CD8-positive, alpha-beta memory T cell (primary cell): ENCODE results near the gene KCNA5. TPM values are rescaled to one million over a fixed set of nuclear protein-coding genes. Genes with fewer than 3 reads are reported as not detected.

Experiments used
- CTCF ChIA-PET: fragments of 350-600 bp; sonication (Branson Sonifier 250); formaldehyde crosslinking; loops from one replicate; lab custom pipeline; 2021; ENCODE audit warnings: antibody characterized with exemption; lab: Charles Lee
- POLR2A ChIA-PET: fragments of 350-600 bp; sonication (Branson Sonifier 250); formaldehyde crosslinking; loops from one replicate; lab custom pipeline; 2021; ENCODE audit warnings: antibody characterized with exemption; lab: Charles Lee
- DNase-seq, 5 donors: peaks; one replicate each; pipeline versions ENCODE4 v3.0.0 to v3.0.0-alpha.2; 2020 to 2022; ENCODE audit warnings: mixed read lengths in 1 of 5
- H3K27ac ChIP-seq: one replicate; pipeline ENCODE4 v1.7.0; 2013; ENCODE audit warnings: low read depth, mild to moderate bottlenecking, low read length, moderate library complexity
- H3K27me3 ChIP-seq: 2 replicates; pipeline ENCODE4 v1.7.0; 2013; ENCODE audit warnings: low read length, mild to moderate bottlenecking; ENCODE audit not compliant: insufficient read depth, poor library complexity, severe bottlenecking
- H3K36me3 ChIP-seq: 2 replicates; pipeline ENCODE4 v1.7.0; 2013; ENCODE audit warnings: mild to moderate bottlenecking, low read length, moderate library complexity; ENCODE audit not compliant: insufficient read depth
- H3K4me1 ChIP-seq: 2 replicates; pipeline ENCODE4 v1.7.0; 2013; ENCODE audit warnings: mild to moderate bottlenecking, low read length, moderate library complexity; ENCODE audit not compliant: insufficient read depth
- H3K4me3 ChIP-seq: 2 replicates; pipeline ENCODE4 v1.7.0; 2013; ENCODE audit warnings: mild to moderate bottlenecking, low read length
- H3K9me3 ChIP-seq: 2 replicates; pipeline ENCODE4 v1.7.0; 2013; ENCODE audit warnings: mild to moderate bottlenecking, low read length
- H3K27ac Mint-ChIP-seq, 8 donors: one replicate each; pipeline ENCODE4 v1.8.0; 2020 to 2021; ENCODE audit warnings: mixed read lengths in 8 of 8, mild to moderate bottlenecking in 6 of 8, inconsistent platforms in 3 of 8, moderate library complexity in 3 of 8
- H3K27me3 Mint-ChIP-seq, 2 donors: one replicate each; pipeline ENCODE4 v1.8.0; 2020 to 2021; ENCODE audit warnings: mixed read lengths in 2 of 2, mild to moderate bottlenecking in 1 of 2, moderate library complexity in 1 of 2
- H3K36me3 Mint-ChIP-seq, 3 donors: one replicate each; pipeline ENCODE4 v1.8.0; 2020 to 2021; ENCODE audit warnings: mixed read lengths in 3 of 3, inconsistent platforms in 1 of 3, mild to moderate bottlenecking in 1 of 3
- H3K4me1 Mint-ChIP-seq, 3 donors: one replicate each; pipeline ENCODE4 v1.8.0; 2020 to 2021; ENCODE audit warnings: mixed read lengths in 3 of 3, inconsistent platforms in 1 of 3, mild to moderate bottlenecking in 1 of 3
- H3K4me3 Mint-ChIP-seq, 7 donors: one replicate each; pipeline ENCODE4 v1.8.0; 2020 to 2021; ENCODE audit warnings: mixed read lengths in 7 of 7, mild to moderate bottlenecking in 6 of 7, moderate library complexity in 4 of 7, inconsistent platforms in 2 of 7
- H3K9me3 Mint-ChIP-seq, 5 donors: one replicate each; pipeline ENCODE4 v1.8.0; 2020 to 2022; ENCODE audit warnings: mixed read lengths in 5 of 5, mild to moderate bottlenecking in 3 of 5, moderate library complexity in 2 of 5, inconsistent platforms in 1 of 5
- polyA plus RNA-seq: library from polyadenylated mRNA; unstranded; fragments of 300-500 nt; fragmentation: Illumina TruSeq; gene quantifications from one replicate; pipeline ENCODE4 v1.2.3, GENCODE V29; 2021
- total RNA-seq, 2 experiments: library from RNA; stranded (reverse); gene quantifications; one replicate each; pipeline ENCODE4 v1.2.3, GENCODE V29; 2021

Gene KCNA5
- total and polyA plus RNA-seq, 3 experiments from 2014 or later, result not detected

- Mint-ChIP-seq H3K27ac (no peak overlapping the region), H3K4me3 (no peak overlapping the region), H3K4me1 (no peaks in the 10 kb centered on the region), H3K9me3 (no peaks in the 10 kb centered on the region), H3K27me3 (peaks cover 0 to 3% of the 10 kb centered on the region in 2 donors), H3K36me3 (no peaks in the 10 kb centered on the region)
- H3K27me3 ChIP-seq, result no peaks in the 10 kb centered on the region
- no peaks in the 10 kb centered on the region for H3K4me1 ChIP-seq
- ChIA-PET CTCF (no interaction called here), POLR2A (no interaction called here)
- H3K9me3 ChIP-seq, result no peaks in the 10 kb centered on the region
- no peak for DNase-seq
- H3K36me3 ChIP-seq, result no peaks in the 10 kb centered on the region
- no peak overlapping the region for H3K4me3 ChIP-seq
- no peak overlapping the region for H3K27ac ChIP-seq
Measured at GRCh38 chr12:5085896-5086295, 42.2 kb downstream of the KCNA5 start.

- peaks cover 3 to 5% of the 10 kb centered on the region in 2 donors for H3K27me3 Mint-ChIP-seq
- no peaks in the 10 kb centered on the region for H3K9me3 Mint-ChIP-seq
- no peaks in the 10 kb centered on the region for H3K4me1 Mint-ChIP-seq
- H3K27ac Mint-ChIP-seq, result no peak overlapping the region
- DNase-seq, result no peak
- ChIA-PET POLR2A (interaction anchor here (0.5 kb wide), 1 partner anchor 1597 kb away, joined by 3 read pairs; no protein-coding TSS in a partner anchor), CTCF (no interaction called here)
- Histone ChIP-seq H3K36me3 (no peaks in the 10 kb centered on the region), H3K27me3 (peaks cover 3% of the 10 kb centered on the region), H3K9me3 (no peaks in the 10 kb centered on the region), H3K27ac (no peak overlapping the region), H3K4me3 (no peak overlapping the region), H3K4me1 (no peaks in the 10 kb centered on the region)
- no peak overlapping the region for H3K4me3 Mint-ChIP-seq
- H3K36me3 Mint-ChIP-seq, result no peaks in the 10 kb centered on the region
Measured at GRCh38 chr12:5087831-5088554, 44.3 kb downstream of the KCNA5 start.

GRCh38 chr12:5088586-5089264, 45.0 kb downstream of the KCNA5 start:
- Histone ChIP-seq H3K36me3 (no peaks in the 10 kb centered on the region), H3K4me3 (no peak overlapping the region), H3K9me3 (no peaks in the 10 kb centered on the region), H3K27ac (no peak overlapping the region), H3K4me1 (no peaks in the 10 kb centered on the region), H3K27me3 (peaks cover 3% of the 10 kb centered on the region)
- CTCF ChIA-PET, result no interaction called here
- H3K4me3 Mint-ChIP-seq, result no peak overlapping the region
- H3K27me3 Mint-ChIP-seq, result peaks cover 3 to 5% of the 10 kb centered on the region in 2 donors
- H3K36me3 Mint-ChIP-seq, result no peaks in the 10 kb centered on the region
- DNase-seq, result no peak
- no peaks in the 10 kb centered on the region for H3K9me3 Mint-ChIP-seq
- POLR2A ChIA-PET, result no interaction called here
- H3K4me1 Mint-ChIP-seq, result no peaks in the 10 kb centered on the region
- H3K27ac Mint-ChIP-seq, result no peak overlapping the region

- no peak overlapping the region for H3K27ac ChIP-seq
- POLR2A ChIA-PET, result no interaction called here
Measured at GRCh38 chr12:5094551-5094950, 50.9 kb downstream of the KCNA5 start.

GRCh38 chr12:5094986-5095385, 51.3 kb downstream of the KCNA5 start:
- no peak for DNase-seq
- Mint-ChIP-seq H3K27me3 (peaks cover 8 to 23% of the 10 kb centered on the region in 2 donors), H3K36me3 (no peaks in the 10 kb centered on the region), H3K4me3 (no peak overlapping the region), H3K9me3 (no peaks in the 10 kb centered on the region), H3K27ac (no peak overlapping the region), H3K4me1 (no peaks in the 10 kb centered on the region)
- no peak overlapping the region for H3K27ac ChIP-seq
- no peaks in the 10 kb centered on the region for H3K36me3 ChIP-seq
- H3K4me1 ChIP-seq, result no peaks in the 10 kb centered on the region
- ChIA-PET POLR2A (no interaction called here), CTCF (no interaction called here)
- no peaks in the 10 kb centered on the region for H3K9me3 ChIP-seq
- H3K27me3 ChIP-seq, result peaks cover 3% of the 10 kb centered on the region
- H3K4me3 ChIP-seq, result no peak overlapping the region

More at GRCh38 chr12:5094551-5094950, 50.9 kb downstream of the KCNA5 start:
- no peaks in the 10 kb centered on the region for H3K36me3 Mint-ChIP-seq
- H3K9me3 ChIP-seq, result no peaks in the 10 kb centered on the region
- no peaks in the 10 kb centered on the region for H3K4me1 ChIP-seq
- H3K27me3 ChIP-seq, result peaks cover 3% of the 10 kb centered on the region
- H3K27ac Mint-ChIP-seq, result no peak overlapping the region
- H3K4me3 Mint-ChIP-seq, result no peak overlapping the region
- CTCF ChIA-PET, result no interaction called here
- no peak overlapping the region for H3K4me3 ChIP-seq
- peaks cover 8 to 23% of the 10 kb centered on the region in 2 donors for H3K27me3 Mint-ChIP-seq
- no peaks in the 10 kb centered on the region for H3K4me1 Mint-ChIP-seq
- H3K9me3 Mint-ChIP-seq, result no peaks in the 10 kb centered on the region
- DNase-seq, result no peak
- H3K36me3 ChIP-seq, result no peaks in the 10 kb centered on the region

Other genes starting within 250 kb of the KCNA5 start
- not detected for gene KCNA1, start 134.0 kb upstream of the KCNA5 start, total RNA-seq
- not detected for gene KCNA1, start 134.0 kb upstream of the KCNA5 start, polyA plus RNA-seq